HG03060 (cell line): ENCODE data around the gene ATAD2B.

Source experiments
- ATAC-seq: cut with Tn5 transposase; IDR thresholded peaks from one replicate; pipeline ENCODE4 v1.9.1; 2021; ENCODE audit warnings: low read depth, moderate number of reproducible peaks; ENCODE audit not compliant: unreplicated experiment

The ATAD2B gene

GRCh38 chr2:23838996-23839395, 87.9 kb downstream of the ATAD2B start:
- ATAC-seq, result no peak

GRCh38 chr2:23838581-23838980, 88.3 kb downstream of the ATAD2B start:
- ATAC-seq, result no peak

- ATAC-seq, result no peak
These were observed 89.1 kb downstream of the ATAD2B start for GRCh38 chr2:23837871-23838270.

- ATAC-seq, result no peak
These were observed 89.9 kb downstream of the ATAD2B start for GRCh38 chr2:23836971-23837565.

GRCh38 chr2:23836505-23836904, 90.4 kb downstream of the ATAD2B start:
- no peak for ATAC-seq

- no peak for ATAC-seq
These were observed 90.9 kb downstream of the ATAD2B start for GRCh38 chr2:23835988-23836387.

GRCh38 chr2:23835423-23835822, 91.5 kb downstream of the ATAD2B start:
- ATAC-seq, result no peak

- no peak for ATAC-seq
These were observed 97.9 kb downstream of the ATAD2B start for GRCh38 chr2:23828986-23829385.

GRCh38 chr2:23828256-23828980, 98.5 kb downstream of the ATAD2B start:
- no peak for ATAC-seq

- no peak for ATAC-seq
These were observed 99.6 kb downstream of the ATAD2B start for GRCh38 chr2:23827287-23827686.

GRCh38 chr2:23826771-23827170, 100.2 kb downstream of the ATAD2B start:
- no peak for ATAC-seq

- no peak for ATAC-seq
These were observed 100.9 kb downstream of the ATAD2B start for GRCh38 chr2:23826040-23826439.

- ATAC-seq, result no peak
These were observed 102.1 kb downstream of the ATAD2B start for GRCh38 chr2:23824777-23825212.

- ATAC-seq, result no peak
These were observed 103.1 kb downstream of the ATAD2B start for GRCh38 chr2:23823863-23824262.

GRCh38 chr2:23814963-23815362, 112.0 kb downstream of the ATAD2B start:
- ATAC-seq, result no peak

GRCh38 chr2:23813438-23813837, 113.5 kb downstream of the ATAD2B start:
- no peak for ATAC-seq

- no peak for ATAC-seq
These were observed 117.8 kb downstream of the ATAD2B start for GRCh38 chr2:23809150-23809549.

- ATAC-seq, result no peak
These were observed 120.2 kb downstream of the ATAD2B start for GRCh38 chr2:23806665-23807249.

GRCh38 chr2:23806201-23806600, 120.7 kb downstream of the ATAD2B start:
- no peak for ATAC-seq

GRCh38 chr2:23803965-23804542, 122.9 kb downstream of the ATAD2B start:
- no peak for ATAC-seq

GRCh38 chr2:23803264-23803964, 123.5 kb downstream of the ATAD2B start:
- no peak for ATAC-seq
